HCT116 (cell line): ENCODE data around the gene UMAD1. TPM values are rescaled to one million over a fixed set of nuclear protein-coding genes. Genes with fewer than 3 reads are reported as not detected.

Source experiments
- ATAC-seq: fragments of 200-7000 bp; cut with Tn5 transposase; 2 replicates; pipeline ENCODE4 v1.9.1; 2020; ENCODE audit warnings: mild to moderate bottlenecking, moderate library complexity
- BruUV-seq: library from RNA; stranded (reverse); fragments of 400-500 nt; replicated peaks from 2 replicates; lab custom pipeline; 2021; lab: Mats Ljungman, UMichigan
- CTCF ChIA-PET: fragments of 300-600 bp; sonication (Branson Sonifier 250); formaldehyde crosslinking; loops from one replicate; lab custom pipeline; 2021; ENCODE audit warnings: antibody characterized with exemption; lab: Charles Lee
- POLR2A ChIA-PET: fragments of 300-600, 350-600 bp; sonication (Branson Sonifier 250); formaldehyde crosslinking; loops from one replicate; lab custom pipeline; 2021; ENCODE audit warnings: antibody characterized with exemption; lab: Charles Lee
- RAD21 ChIA-PET, 2 experiments: fragments of 300-600 bp; sonication (Branson Sonifier 250); formaldehyde crosslinking; loops; one replicate each; lab custom pipeline; 2023; ENCODE audit warnings: low total read pairs in 2 of 2; ENCODE audit not compliant: uncharacterized antibody in 2 of 2, unreplicated experiment in 2 of 2, low non-redundant PET in 1 of 2; lab: Charles Lee
- DNase-seq: peaks from one replicate; pipeline ENCODE4 v3.0.0-alpha.2; 2010; ENCODE audit warnings: low read depth, low spot score
- H2AFZ ChIP-seq: fragments of 200-600 bp; shearing (Covaris generic), sonication (generic); 2 replicates; pipeline ENCODE4 v1.6.1; 2017; ENCODE audit warnings: low read depth, mixed run types, mixed read lengths, antibody characterized with exemption, low read length; ENCODE audit not compliant: poor library complexity, severe bottlenecking
- H3K27ac ChIP-seq: 2 replicates; pipeline ENCODE4 v1.5.1; 2012; ENCODE audit warnings: low read depth, low read length
- H3K27me3 ChIP-seq: fragments of 200-600 bp; sonication (generic); 2 replicates; pipeline ENCODE4 v1.6.1; 2016; ENCODE audit warnings: mixed run types, low read length, mixed read lengths; ENCODE audit not compliant: insufficient read depth
- H3K36me3 ChIP-seq, 2 experiments: fragments of 200-500 bp in 1 of 2; fragments of 200-600 bp in 1 of 2; sonication (Bioruptor generic) in 1 of 2; sonication (generic) in 1 of 2; 2 replicates each; pipeline versions ENCODE4 v1.5.1 to v1.6.1; 2014 to 2016; ENCODE audit warnings: low read length in 2 of 2, inconsistent platforms in 1 of 2, mixed read lengths in 1 of 2, mixed run types in 1 of 2; ENCODE audit not compliant: insufficient read depth in 2 of 2, control insufficient read depth in 1 of 2
- H3K4me1 ChIP-seq, 2 experiments: fragments of 200-600 bp in 1 of 2; sonication (generic) in 1 of 2; 2 replicates each; pipeline versions ENCODE4 v1.5.1 to v1.6.1; 2012 to 2017; ENCODE audit warnings: low read length in 2 of 2, inconsistent platforms in 1 of 2, mild to moderate bottlenecking in 1 of 2, mixed read lengths in 1 of 2, mixed run types in 1 of 2, moderate library complexity in 1 of 2; ENCODE audit not compliant: insufficient read depth in 2 of 2, control insufficient read depth in 1 of 2
- H3K4me2 ChIP-seq: fragments of 200-600 bp; sonication (generic); 2 replicates; pipeline ENCODE4 v1.6.1; 2017; ENCODE audit warnings: mixed run types, low read length, mixed read lengths
- H3K4me3 ChIP-seq, 2 experiments: fragments of 200-600 bp in 1 of 2; sonication (generic) in 1 of 2; replicated peaks in 1 of 2; 2 replicates each; pipeline ENCODE4 v1.5.1; 2011 to 2016; ENCODE audit warnings: low read length in 2 of 2, control low read depth in 1 of 2, low read depth in 1 of 2, mild to moderate bottlenecking in 1 of 2, mixed read lengths in 1 of 2, mixed run types in 1 of 2
- H3K79me2 ChIP-seq: fragments of 200-600 bp; sonication (generic); 2 replicates; pipeline ENCODE4 v1.6.1; 2017; ENCODE audit warnings: mild to moderate bottlenecking, mixed run types, low read length, moderate library complexity, mixed read lengths; ENCODE audit not compliant: insufficient read depth
- H3K9ac ChIP-seq: fragments of 200-600 bp; sonication (generic); 2 replicates; pipeline ENCODE4 v1.6.1; 2016; ENCODE audit warnings: low read length, mixed read lengths
- H3K9me2 ChIP-seq: fragments of 200-600 bp; sonication (generic), shearing (Covaris generic); 2 replicates; pipeline ENCODE4 v1.6.1; 2017; ENCODE audit warnings: mixed run types, mild to moderate bottlenecking, moderate library complexity; ENCODE audit not compliant: insufficient read depth
- H3K9me3 ChIP-seq, 2 experiments: fragments of 200-500 bp in 1 of 2; fragments of 200-600 bp in 1 of 2; sonication (Bioruptor generic) in 1 of 2; sonication (generic) in 1 of 2; 2 replicates each; pipeline ENCODE4 v1.6.1; 2014 to 2017; ENCODE audit warnings: low read length in 2 of 2, mixed read lengths in 2 of 2, inconsistent platforms in 1 of 2, low read depth in 1 of 2, mild to moderate bottlenecking in 1 of 2, mixed run types in 1 of 2, moderate library complexity in 1 of 2; ENCODE audit not compliant: control insufficient read depth in 1 of 2, insufficient read depth in 1 of 2
- H4K20me1 ChIP-seq: fragments of 200-600 bp; sonication (generic), shearing (Covaris generic); 2 replicates; pipeline ENCODE4 v1.6.1; 2017; ENCODE audit warnings: mixed run types, mild to moderate bottlenecking, moderate library complexity; ENCODE audit not compliant: insufficient read depth
- EGR1 ChIP-seq: IDR thresholded peaks from 2 replicates; pipeline ENCODE4 v1.6.1; 2012; ENCODE audit warnings: low read depth
- ELF1 ChIP-seq: IDR thresholded peaks from 2 replicates; pipeline ENCODE4 v1.6.1; 2012; ENCODE audit warnings: low read depth, borderline replicate concordance
- POLR2AphosphoS5 ChIP-seq: IDR thresholded peaks from 2 replicates; pipeline ENCODE4 v1.6.1; 2011; ENCODE audit warnings: mild to moderate bottlenecking, low read depth, low read length, moderate library complexity
- SIN3A ChIP-seq: IDR thresholded peaks from 2 replicates; pipeline ENCODE4 v1.6.1; 2012; ENCODE audit warnings: low read depth
- SRF ChIP-seq: IDR thresholded peaks from 2 replicates; pipeline ENCODE4 v1.6.1; 2012; ENCODE audit warnings: low read depth
- YY1 ChIP-seq: IDR thresholded peaks from 2 replicates; pipeline ENCODE4 v1.6.1; 2011; ENCODE audit warnings: low read length, low read depth, moderate library complexity, mild to moderate bottlenecking; ENCODE audit not compliant: insufficient replicate concordance; ENCODE audit errors: extremely low read depth
- ZNF274 ChIP-seq: fragments of 200-500 bp; sonication (Bioruptor generic); IDR thresholded peaks from 2 replicates; pipeline ENCODE4 v1.6.1; 2014; ENCODE audit warnings: mild to moderate bottlenecking, low read depth, low read length, inconsistent platforms
- intact Hi-C: fragments of 100-400 bp; cut with micrococcal nuclease; formaldehyde crosslinking; loops from 2 replicates; pipeline ENCODE4 v1.10.0; 2022
- total RNA-seq: library from RNA; stranded (reverse); gene quantifications from one replicate; pipeline ENCODE4 v1.2.1, GENCODE V29; 2021; ENCODE audit not compliant: unreplicated experiment
- TF ChIP-seq, protein P1 (sequence below): IDR thresholded peaks from 2 replicates; pipeline ENCODE4 v1.6.1; 2012
- TF ChIP-seq, protein P2 (sequence below), 3 experiments: fragments of 200-600 bp in 1 of 3; sonication (generic) in 1 of 3; IDR thresholded peaks in 2 of 3; conservative IDR thresholded peaks in 1 of 3; 2 replicates each; pipeline ENCODE4 v1.5.1; 2012 to 2017; ENCODE audit warnings: low read depth in 2 of 3, low read length in 2 of 3, antibody characterized with exemption in 1 of 3, borderline replicate concordance in 1 of 3, control low read depth in 1 of 3, mild to moderate bottlenecking in 1 of 3, mixed read lengths in 1 of 3, mixed run types in 1 of 3, moderate library complexity in 1 of 3; ENCODE audit not compliant: insufficient read depth in 1 of 3
- TF ChIP-seq, protein P3 (sequence below): IDR thresholded peaks from 2 replicates; pipeline ENCODE4 v1.6.1; 2012; ENCODE audit warnings: low read depth

The UMAD1 gene
- total RNA-seq, 1 experiment from 2014 or later, result 12.7 TPM

DNA sequence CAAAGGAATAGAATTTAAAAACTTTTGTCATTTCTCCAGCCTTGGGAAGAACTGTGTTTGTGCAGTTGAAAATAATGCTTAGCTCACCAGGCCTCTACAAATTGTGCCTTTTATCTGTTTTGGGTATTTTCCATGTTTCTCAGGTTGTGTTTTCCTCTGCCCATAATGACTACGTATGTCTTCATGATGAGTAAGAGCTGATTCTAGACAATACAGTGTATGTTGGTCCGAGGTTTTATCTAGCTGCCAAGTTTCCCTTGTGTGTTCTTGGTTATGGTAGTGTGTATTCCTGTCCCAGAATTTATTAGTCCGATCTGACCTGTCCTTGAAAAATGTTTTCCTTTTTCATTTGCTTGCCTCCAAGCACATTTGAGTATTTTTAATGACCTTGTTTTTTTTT lies 244.3 kb downstream of the UMAD1 start:
- Histone ChIP-seq H3K79me2 (no peaks in the 10 kb centered on the region), H3K9me3 (no peaks in the 10 kb centered on the region), H3K27me3 (no peaks in the 10 kb centered on the region), H2AFZ (no peak overlapping the region), H4K20me1 (no peaks in the 10 kb centered on the region), H3K4me3 (no peak overlapping the region), H3K27ac (no peak overlapping the region), H3K4me2 (no peak overlapping the region), H3K4me1 (no peaks in the 10 kb centered on the region), H3K9me2 (no peaks in the 10 kb centered on the region), H3K36me3 (no peaks in the 10 kb centered on the region)
- POLR2A ChIA-PET, result no interaction called here
- RAD21 ChIA-PET, result no interaction called here
- CTCF ChIA-PET, result no interaction called here
- no peak for ATAC-seq
- intact Hi-C loops, result no loop called here
- BruUV-seq, result no TSS peak
- DNase-seq, result no peak
- TF ChIP-seq, protein P1, sequence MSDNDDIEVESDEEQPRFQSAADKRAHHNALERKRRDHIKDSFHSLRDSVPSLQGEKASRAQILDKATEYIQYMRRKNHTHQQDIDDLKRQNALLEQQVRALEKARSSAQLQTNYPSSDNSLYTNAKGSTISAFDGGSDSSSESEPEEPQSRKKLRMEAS, result no peak
- TF ChIP-seq, protein P2, sequence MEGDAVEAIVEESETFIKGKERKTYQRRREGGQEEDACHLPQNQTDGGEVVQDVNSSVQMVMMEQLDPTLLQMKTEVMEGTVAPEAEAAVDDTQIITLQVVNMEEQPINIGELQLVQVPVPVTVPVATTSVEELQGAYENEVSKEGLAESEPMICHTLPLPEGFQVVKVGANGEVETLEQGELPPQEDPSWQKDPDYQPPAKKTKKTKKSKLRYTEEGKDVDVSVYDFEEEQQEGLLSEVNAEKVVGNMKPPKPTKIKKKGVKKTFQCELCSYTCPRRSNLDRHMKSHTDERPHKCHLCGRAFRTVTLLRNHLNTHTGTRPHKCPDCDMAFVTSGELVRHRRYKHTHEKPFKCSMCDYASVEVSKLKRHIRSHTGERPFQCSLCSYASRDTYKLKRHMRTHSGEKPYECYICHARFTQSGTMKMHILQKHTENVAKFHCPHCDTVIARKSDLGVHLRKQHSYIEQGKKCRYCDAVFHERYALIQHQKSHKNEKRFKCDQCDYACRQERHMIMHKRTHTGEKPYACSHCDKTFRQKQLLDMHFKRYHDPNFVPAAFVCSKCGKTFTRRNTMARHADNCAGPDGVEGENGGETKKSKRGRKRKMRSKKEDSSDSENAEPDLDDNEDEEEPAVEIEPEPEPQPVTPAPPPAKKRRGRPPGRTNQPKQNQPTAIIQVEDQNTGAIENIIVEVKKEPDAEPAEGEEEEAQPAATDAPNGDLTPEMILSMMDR (IDR thresholded peaks at IDR 0.05 in 2 of 3, conservative IDR thresholded peaks at IDR 0.05 in 1 of 3; ENCODE audit: borderline replicate concordance in 1 of 3, insufficient read depth in 1 of 3, low read depth in 2 of 3, low read length in 2 of 3), result no peak
- no peak for TF ChIP-seq YY1
- TF ChIP-seq, protein P3, sequence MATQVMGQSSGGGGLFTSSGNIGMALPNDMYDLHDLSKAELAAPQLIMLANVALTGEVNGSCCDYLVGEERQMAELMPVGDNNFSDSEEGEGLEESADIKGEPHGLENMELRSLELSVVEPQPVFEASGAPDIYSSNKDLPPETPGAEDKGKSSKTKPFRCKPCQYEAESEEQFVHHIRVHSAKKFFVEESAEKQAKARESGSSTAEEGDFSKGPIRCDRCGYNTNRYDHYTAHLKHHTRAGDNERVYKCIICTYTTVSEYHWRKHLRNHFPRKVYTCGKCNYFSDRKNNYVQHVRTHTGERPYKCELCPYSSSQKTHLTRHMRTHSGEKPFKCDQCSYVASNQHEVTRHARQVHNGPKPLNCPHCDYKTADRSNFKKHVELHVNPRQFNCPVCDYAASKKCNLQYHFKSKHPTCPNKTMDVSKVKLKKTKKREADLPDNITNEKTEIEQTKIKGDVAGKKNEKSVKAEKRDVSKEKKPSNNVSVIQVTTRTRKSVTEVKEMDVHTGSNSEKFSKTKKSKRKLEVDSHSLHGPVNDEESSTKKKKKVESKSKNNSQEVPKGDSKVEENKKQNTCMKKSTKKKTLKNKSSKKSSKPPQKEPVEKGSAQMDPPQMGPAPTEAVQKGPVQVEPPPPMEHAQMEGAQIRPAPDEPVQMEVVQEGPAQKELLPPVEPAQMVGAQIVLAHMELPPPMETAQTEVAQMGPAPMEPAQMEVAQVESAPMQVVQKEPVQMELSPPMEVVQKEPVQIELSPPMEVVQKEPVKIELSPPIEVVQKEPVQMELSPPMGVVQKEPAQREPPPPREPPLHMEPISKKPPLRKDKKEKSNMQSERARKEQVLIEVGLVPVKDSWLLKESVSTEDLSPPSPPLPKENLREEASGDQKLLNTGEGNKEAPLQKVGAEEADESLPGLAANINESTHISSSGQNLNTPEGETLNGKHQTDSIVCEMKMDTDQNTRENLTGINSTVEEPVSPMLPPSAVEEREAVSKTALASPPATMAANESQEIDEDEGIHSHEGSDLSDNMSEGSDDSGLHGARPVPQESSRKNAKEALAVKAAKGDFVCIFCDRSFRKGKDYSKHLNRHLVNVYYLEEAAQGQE, result no peak
- TF ChIP-seq ELF1, result no peak
- no peak for TF ChIP-seq SRF
- no peak for TF ChIP-seq POLR2AphosphoS5
- no peak for TF ChIP-seq EGR1
- TF ChIP-seq ZNF274, result no peak
- TF ChIP-seq SIN3A, result no peak
- TF ChIP-seq, all 23 proteins: peak for 0
- no peak overlapping the region for H3K9ac ChIP-seq
